A172 (cell line): Measurements from ENCODE around the gene WSB2. TPM values are rescaled to one million over a fixed set of nuclear protein-coding genes. Genes with fewer than 3 reads are reported as not detected.
"Not testable (repeated sequence)": the region's sequence is repeated elsewhere in the genome, so short reads cannot be mapped to it uniquely, and the experiment has no call there.

Experiments used
- DNase-seq: peaks from one replicate; pipeline ENCODE4 v3.0.0-alpha.2; 2015; ENCODE audit warnings: low spot score
- total RNA-seq: library from RNA; depleted of rRNA; stranded (reverse); fragments of >200 nt; shearing (Covaris generic); gene quantifications from 2 replicates; pipeline ENCODE4 v1.2.3, GENCODE V29; 2014; rRNA removed

The WSB2 gene
- 112 and 117 TPM in 2 replicates for total RNA-seq

GRCh38 chr12:118061011-118061872 is at the start of gene WSB2:
Gene WSB2 (minus strand): TSS chr12:118061179. CDS start chr12:118061048, 131 bp downstream.
- DNase-seq, result peak; percentile 42

- DNase-seq, result no peak
Observed at GRCh38 chr12:118109088-118109487, 48.1 kb upstream of the WSB2 start.

- DNase-seq, result no peak
Observed at GRCh38 chr12:118107694-118108093, 46.7 kb upstream of the WSB2 start.

- no peak for DNase-seq
Observed at GRCh38 chr12:118107011-118107410, 46.0 kb upstream of the WSB2 start.

GRCh38 chr12:118103601-118104382 is 42.8 kb upstream of the WSB2 start, which contains the start of gene VSIG10:
Gene VSIG10 (minus strand): TSS chr12:118104011. CDS start chr12:118103671, 340 bp downstream.
- DNase-seq, result peak; percentile 65

- no peak for DNase-seq
Observed at GRCh38 chr12:118103201-118103600, 42.2 kb upstream of the WSB2 start.

GRCh38 chr12:118102609-118103008 is 41.6 kb upstream of the WSB2 start:
- DNase-seq, result no peak

- peak; percentile 68 for DNase-seq
Observed at GRCh38 chr12:118102070-118102469, 41.1 kb upstream of the WSB2 start.

GRCh38 chr12:118101051-118101450 is 40.1 kb upstream of the WSB2 start:
- DNase-seq, result no peak

- DNase-seq, result no peak
Observed at GRCh38 chr12:118098911-118099671, 38.1 kb upstream of the WSB2 start.

GRCh38 chr12:118098401-118098800 is 37.4 kb upstream of the WSB2 start:
- no peak for DNase-seq

- DNase-seq, result no peak
Observed at GRCh38 chr12:118094039-118094438, 33.1 kb upstream of the WSB2 start.

GRCh38 chr12:118089782-118090181 is 28.8 kb upstream of the WSB2 start:
- no peak for DNase-seq

- DNase-seq, result no peak
Observed at GRCh38 chr12:118082161-118082560, 21.2 kb upstream of the WSB2 start.

GRCh38 chr12:118081521-118081920 is 20.5 kb upstream of the WSB2 start:
- DNase-seq, result not testable (repeated sequence)

GRCh38 chr12:118073768-118074167 is 12.8 kb upstream of the WSB2 start:
- DNase-seq, result no peak

- no peak for DNase-seq
Observed at GRCh38 chr12:118070650-118071049, 9.7 kb upstream of the WSB2 start.

GRCh38 chr12:118068445-118068844 is 7.5 kb upstream of the WSB2 start:
- DNase-seq, result no peak

GRCh38 chr12:118065380-118065779 is 4.4 kb upstream of the WSB2 start:
- DNase-seq, result no peak

GRCh38 chr12:118064608-118065007 is 3.6 kb upstream of the WSB2 start:
- DNase-seq, result no peak

- DNase-seq, result no peak
Observed at GRCh38 chr12:118063576-118064391, 2.8 kb upstream of the WSB2 start.
